Epithelial cell of esophagus (primary cell): ENCODE data around the gene TPO.
"Not testable (repeated sequence)": the region's sequence is repeated elsewhere in the genome, so short reads cannot be mapped to it uniquely, and the experiment has no call there.

ENCODE experiments used
- DNase-seq: peaks from one replicate; pipeline ENCODE4 v3.0.0; 2010; ENCODE audit warnings: low read depth
- H3K4me3 ChIP-seq: 2 replicates; pipeline ENCODE4 v1.5.1; 2011; ENCODE audit warnings: mild to moderate bottlenecking, low read length, control low read depth
- TF ChIP-seq, protein P1 (sequence below): IDR thresholded peaks from 2 replicates; pipeline ENCODE4 v1.5.1; 2011; ENCODE audit warnings: low read depth, mild to moderate bottlenecking, low read length, control low read depth, inconsistent platforms; ENCODE audit not compliant: insufficient read depth; ENCODE audit errors: missing control alignments

TPO gene

GRCh38 chr2:1515073-1515430 is 101.8 kb downstream of the TPO start:
- no peak for DNase-seq
- TF ChIP-seq, protein P1, sequence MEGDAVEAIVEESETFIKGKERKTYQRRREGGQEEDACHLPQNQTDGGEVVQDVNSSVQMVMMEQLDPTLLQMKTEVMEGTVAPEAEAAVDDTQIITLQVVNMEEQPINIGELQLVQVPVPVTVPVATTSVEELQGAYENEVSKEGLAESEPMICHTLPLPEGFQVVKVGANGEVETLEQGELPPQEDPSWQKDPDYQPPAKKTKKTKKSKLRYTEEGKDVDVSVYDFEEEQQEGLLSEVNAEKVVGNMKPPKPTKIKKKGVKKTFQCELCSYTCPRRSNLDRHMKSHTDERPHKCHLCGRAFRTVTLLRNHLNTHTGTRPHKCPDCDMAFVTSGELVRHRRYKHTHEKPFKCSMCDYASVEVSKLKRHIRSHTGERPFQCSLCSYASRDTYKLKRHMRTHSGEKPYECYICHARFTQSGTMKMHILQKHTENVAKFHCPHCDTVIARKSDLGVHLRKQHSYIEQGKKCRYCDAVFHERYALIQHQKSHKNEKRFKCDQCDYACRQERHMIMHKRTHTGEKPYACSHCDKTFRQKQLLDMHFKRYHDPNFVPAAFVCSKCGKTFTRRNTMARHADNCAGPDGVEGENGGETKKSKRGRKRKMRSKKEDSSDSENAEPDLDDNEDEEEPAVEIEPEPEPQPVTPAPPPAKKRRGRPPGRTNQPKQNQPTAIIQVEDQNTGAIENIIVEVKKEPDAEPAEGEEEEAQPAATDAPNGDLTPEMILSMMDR, result no peak
- H3K4me3 ChIP-seq, result no peak overlapping the region

DNA sequence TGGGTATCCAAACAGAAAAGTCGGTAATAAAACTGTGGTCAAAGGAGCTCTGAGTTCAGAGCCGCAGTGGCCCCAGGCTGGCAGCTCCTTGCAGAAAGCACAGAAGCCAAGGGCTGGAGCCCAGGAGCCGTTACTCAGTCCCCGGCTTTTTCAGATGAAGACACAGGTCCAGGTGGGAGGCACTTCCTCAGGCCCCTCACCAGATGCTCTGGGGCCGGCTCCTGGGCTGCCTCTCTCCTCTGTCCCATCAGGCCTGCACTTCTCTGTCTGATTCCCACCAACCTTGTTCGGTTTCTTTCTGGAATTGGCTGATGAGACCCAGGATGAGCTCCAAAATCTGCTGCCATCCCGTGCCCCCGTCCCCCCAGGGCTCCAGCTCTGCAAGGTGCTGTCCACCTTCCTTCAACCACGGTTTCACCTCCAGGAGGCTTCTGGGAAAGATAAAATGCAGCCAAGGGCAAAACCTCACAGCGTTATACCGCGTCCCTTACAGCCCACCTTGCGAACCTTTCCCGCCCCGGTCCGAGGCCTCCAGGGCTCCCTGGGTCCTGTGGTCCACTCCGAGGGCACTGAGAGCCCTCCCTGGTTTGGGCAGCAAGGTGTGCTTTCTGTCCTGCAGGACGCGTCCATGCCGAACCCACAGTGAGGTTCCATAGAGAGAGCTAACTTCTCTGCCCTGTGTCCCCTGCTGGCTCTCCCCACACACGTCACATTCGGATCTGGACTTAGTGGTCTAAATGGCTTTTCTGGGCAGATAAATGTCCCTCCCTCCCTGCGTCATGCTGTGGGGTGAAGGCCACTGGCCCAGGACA is 102.9 kb downstream of the TPO start:
- TF ChIP-seq, protein P1, result no peak
- no peak overlapping the region for H3K4me3 ChIP-seq
- DNase-seq, result no peak

- DNase-seq, result no peak
- TF ChIP-seq, protein P1, result no peak
- H3K4me3 ChIP-seq, result no peak overlapping the region
These were observed 103.5 kb downstream of the TPO start for GRCh38 chr2:1516798-1517060.

DNA sequence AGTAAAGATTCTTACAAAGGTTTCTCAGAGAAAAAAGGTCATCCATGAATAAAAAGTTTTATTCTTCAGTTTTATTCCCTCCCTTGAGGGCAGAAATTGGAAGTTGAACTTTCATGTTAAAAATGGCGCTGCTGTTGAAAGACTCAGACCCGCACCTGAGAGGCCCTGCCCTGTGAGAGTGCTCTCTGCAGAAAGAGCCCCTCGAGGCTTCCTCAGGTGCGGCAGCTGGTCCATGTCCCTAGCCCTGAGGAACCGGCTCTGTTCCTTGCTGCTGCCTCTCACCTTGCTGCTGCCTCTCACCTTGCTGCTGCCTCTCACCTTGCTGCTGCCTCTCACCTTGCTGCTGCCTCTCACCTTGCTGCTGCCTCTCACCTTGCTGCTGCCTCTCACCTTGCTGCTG is 104.0 kb downstream of the TPO start:
- not testable (repeated sequence) for H3K4me3 ChIP-seq, DNase-seq

- no peak for DNase-seq
- H3K4me3 ChIP-seq, result no peak overlapping the region
- TF ChIP-seq, protein P1, result no peak
These were observed 104.5 kb downstream of the TPO start for GRCh38 chr2:1517786-1518185.

DNA sequence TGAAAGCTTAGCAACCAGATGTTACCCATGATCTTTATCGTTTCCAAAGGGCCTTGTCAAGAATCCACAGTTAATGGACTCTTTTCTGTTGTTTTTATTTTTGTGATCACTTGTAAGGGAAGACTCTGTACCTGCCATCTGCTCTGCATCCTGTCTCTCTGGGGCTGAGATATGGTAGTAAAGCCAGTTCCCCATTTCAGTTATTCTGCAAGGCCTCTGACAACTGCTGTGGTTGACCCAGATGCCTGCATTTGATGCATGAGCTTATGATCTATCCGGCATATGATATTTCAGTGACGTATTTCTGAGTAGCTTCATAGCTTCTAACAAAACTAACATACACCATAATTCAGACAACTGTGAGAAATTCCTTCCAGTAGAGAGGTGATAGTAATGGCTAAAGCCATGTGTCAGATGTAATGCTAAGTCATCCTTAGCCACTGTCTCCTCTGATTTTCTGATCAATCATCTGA is 105.1 kb downstream of the TPO start:
- no peak overlapping the region for H3K4me3 ChIP-seq
- DNase-seq, result no peak
- TF ChIP-seq, protein P1, result no peak

DNA sequence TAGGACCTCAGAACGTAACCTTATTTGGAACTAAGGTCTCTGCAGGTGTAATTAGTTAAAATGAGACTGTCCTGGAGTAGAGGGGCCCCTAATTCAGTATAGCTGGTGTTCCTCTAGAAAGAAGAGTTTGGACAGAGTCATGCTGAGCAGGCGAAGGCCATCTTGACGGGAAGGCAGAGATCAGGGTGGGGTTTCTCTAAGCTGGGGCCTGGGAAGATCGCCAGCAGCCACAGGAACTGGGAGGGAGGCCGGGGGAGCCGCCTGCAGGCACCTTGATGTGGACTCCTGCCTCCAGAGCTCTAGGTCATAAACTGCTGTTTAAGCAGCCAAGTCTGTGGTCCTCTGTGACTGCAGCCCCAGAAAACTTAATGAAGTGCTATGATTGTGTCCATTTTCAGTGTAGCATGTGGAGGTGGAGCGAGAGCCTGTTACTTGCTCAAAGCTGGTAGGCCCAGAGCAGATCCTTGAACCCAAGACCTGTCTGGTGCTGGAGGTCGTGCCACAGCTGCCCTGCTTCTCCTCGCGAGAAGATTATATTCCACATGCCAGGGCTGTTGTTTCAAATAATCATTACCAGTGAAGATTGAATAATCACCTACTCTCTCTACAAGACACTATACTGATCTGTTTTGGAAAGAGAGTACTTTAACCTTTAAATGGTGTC is 105.7 kb downstream of the TPO start:
- no peak overlapping the region for H3K4me3 ChIP-seq
- TF ChIP-seq, protein P1, result no peak
- DNase-seq, result no peak
